Right atrium auricular region (tissue), 2 donors: ENCODE measurements around the gene AMFR. TPM values are rescaled to one million over a fixed set of nuclear protein-coding genes. Genes with fewer than 3 reads are reported as not detected.
A peak's percentile ranks its signal among the peaks of the same experiment; 100 is the strongest.

ENCODE experiments used
- DNase-seq: peaks from one replicate; pipeline ENCODE4 v3.0.0-alpha.2; 2019; ENCODE audit warnings: low spot score
- H3K27ac ChIP-seq, 2 donors: fragments of 200-600 bp; sonication (generic); 1 replicate in 1 of 2; 2 replicates in 1 of 2; pipeline ENCODE4 v1.5.1; 2016 to 2019
- H3K27me3 ChIP-seq, 2 donors: fragments of 200-600 bp; sonication (generic); one replicate each; pipeline versions ENCODE4 v1.5.1 to v1.6.0; 2017 to 2019
- H3K36me3 ChIP-seq: fragments of 200-600 bp; sonication (generic); one replicate; pipeline ENCODE4 v1.5.1; 2016
- H3K4me1 ChIP-seq, 2 donors: fragments of 200-600 bp; sonication (generic); one replicate each; pipeline versions ENCODE4 v1.5.1 to v1.6.0; 2017 to 2019
- H3K4me3 ChIP-seq, 2 donors: fragments of 200-600 bp; sonication (generic); 1 replicate in 1 of 2; 2 replicates in 1 of 2; pipeline ENCODE4 v1.5.1; 2017 to 2019; ENCODE audit warnings: mild to moderate bottlenecking in 1 of 2, moderate library complexity in 1 of 2
- H3K9me3 ChIP-seq, 2 donors: fragments of 200-600 bp; sonication (generic); one replicate each; pipeline ENCODE4 v1.5.1; 2019
- total RNA-seq, 2 donors: library from RNA; depleted of rRNA; stranded (reverse); fragments of >200 nt; gene quantifications; one replicate each; pipeline ENCODE4 v1.1.0, GENCODE V29; 2016
- TF ChIP-seq, protein P1 (sequence below), 2 donors: fragments of 200-600 bp; sonication (generic); IDR thresholded peaks; one replicate each; pipeline ENCODE4 v1.5.1; 2019; ENCODE audit warnings: antibody characterized with exemption in 2 of 2

Gene AMFR
- total RNA-seq, 2 donors from 2014 or later, result 110 to 153 TPM

DNA sequence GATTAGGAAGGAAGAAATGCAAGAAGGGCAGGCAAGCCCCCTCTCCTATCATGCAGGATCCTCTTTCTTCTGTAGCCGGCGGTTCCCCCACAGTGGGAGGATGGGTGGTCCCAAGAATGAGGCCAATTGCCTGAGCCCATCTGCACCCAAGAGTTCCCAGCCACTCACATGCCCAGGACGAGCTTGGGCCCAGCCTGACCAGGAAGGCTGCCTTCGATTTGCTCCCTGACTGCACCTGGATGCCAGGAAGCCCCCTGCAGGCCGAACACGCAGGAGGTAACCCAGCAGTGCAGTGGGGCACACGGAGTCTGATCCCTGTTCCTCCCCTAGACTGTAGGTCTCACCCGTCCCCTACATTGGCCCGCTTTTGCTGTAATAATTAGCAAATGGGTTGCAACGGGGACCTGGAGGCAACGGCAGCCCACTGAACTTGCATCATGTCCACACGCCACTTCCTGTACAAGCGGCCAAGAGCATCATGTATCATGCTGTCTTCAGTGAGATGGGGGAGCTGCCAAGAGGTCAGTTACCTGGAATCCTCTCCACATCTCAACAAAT lies 67.5 kb downstream of the AMFR start:
- Histone ChIP-seq H3K36me3 (peaks cover 16% of the 10 kb centered on the region), H3K27ac (peak overlapping the region; percentile 66 to 76), H3K9me3 (no peaks in the 10 kb centered on the region), H3K4me3 (no peak overlapping the region), H3K4me1 (peaks cover 0 to 9% of the 10 kb centered on the region in 2 donors), H3K27me3 (no peaks in the 10 kb centered on the region)
- peak; percentile 57 for DNase-seq
- TF ChIP-seq, protein P1, sequence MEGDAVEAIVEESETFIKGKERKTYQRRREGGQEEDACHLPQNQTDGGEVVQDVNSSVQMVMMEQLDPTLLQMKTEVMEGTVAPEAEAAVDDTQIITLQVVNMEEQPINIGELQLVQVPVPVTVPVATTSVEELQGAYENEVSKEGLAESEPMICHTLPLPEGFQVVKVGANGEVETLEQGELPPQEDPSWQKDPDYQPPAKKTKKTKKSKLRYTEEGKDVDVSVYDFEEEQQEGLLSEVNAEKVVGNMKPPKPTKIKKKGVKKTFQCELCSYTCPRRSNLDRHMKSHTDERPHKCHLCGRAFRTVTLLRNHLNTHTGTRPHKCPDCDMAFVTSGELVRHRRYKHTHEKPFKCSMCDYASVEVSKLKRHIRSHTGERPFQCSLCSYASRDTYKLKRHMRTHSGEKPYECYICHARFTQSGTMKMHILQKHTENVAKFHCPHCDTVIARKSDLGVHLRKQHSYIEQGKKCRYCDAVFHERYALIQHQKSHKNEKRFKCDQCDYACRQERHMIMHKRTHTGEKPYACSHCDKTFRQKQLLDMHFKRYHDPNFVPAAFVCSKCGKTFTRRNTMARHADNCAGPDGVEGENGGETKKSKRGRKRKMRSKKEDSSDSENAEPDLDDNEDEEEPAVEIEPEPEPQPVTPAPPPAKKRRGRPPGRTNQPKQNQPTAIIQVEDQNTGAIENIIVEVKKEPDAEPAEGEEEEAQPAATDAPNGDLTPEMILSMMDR (IDR thresholded peaks at IDR 0.05), result no peak

DNA sequence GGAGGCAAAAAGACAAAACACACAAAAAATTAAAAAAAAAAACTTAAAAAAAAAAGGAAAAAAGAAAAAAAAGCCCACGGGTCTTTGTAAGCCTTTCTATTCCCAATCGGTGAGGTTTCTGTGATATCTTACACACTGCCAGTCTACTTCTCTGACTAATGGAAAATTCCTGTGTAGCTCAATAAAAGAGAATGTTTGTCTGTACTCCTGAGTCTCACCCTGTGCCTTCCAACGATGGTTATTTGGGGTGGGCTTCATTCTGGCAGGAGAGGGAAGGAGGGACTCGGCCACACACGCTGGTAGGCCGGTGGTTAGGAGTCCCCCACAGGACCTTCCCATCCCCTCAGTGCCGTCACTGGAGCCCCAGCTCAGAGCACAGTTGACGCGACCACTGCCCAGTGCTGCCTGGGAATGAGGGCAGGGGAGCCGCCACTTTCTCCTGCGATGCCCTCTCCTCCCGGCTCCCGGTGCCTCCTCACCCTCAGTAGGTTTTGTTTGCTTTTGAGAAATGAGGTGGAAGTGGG lies 68.0 kb downstream of the AMFR start:
- TF ChIP-seq, protein P1 (IDR thresholded peaks at IDR 0.05), result no peak
- peak overlapping the region; percentile 66 to 76 for H3K27ac ChIP-seq
- H3K9me3 ChIP-seq, result no peaks in the 10 kb centered on the region
- peak overlapping the region; percentile 30 to 43 for H3K4me3 ChIP-seq
- peaks cover 11% of the 10 kb centered on the region for H3K36me3 ChIP-seq
- H3K4me1 ChIP-seq, result peaks cover 0 to 9% of the 10 kb centered on the region in 2 donors
- peak; percentile 57 for DNase-seq
- no peaks in the 10 kb centered on the region for H3K27me3 ChIP-seq

DNA sequence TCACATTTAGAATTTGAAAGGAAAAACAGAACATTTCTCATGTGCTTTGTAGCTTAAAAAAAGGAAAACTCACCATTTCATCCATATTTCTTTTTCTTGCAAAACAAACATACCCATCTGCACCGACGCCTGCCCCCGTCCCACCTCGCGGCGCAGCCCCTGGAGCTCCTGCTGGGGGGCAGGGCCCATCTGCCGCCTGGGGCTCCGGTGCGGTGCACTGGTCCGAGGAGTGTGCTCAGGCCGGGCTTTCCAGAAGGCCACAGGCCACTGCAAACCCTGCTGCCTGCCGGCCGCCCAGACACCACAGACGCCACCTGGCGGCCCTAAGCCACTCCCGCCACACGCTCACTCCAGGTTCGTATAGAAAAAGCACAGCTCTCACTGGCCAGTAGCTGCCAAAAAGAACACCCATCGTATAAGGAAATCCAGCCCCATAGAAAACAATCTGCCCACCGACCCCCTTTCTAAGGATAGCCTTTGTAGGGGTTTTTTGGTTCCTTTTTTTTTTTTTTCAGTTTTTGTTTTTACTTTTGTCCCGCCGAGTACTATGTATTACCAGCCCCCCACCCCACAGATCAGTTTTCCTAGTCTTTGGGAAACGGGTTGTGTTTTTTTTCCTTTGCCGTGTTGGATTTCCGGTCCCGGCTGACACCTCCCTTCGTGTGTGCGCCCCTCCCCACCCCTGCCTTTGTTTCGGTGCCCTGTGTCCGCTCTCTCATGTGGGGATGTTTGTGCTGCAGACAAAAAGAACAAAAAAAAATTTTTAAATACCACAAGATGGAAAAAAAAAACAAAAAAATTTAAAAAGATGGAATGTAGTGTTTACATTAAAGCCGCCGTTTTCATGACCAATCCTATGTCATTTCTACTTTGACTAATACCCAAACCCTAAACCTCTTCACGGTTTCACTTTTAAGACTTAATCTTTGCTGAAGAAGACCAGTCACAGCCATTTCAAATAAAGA lies 68.8 kb downstream of the AMFR start:
- Histone ChIP-seq H3K4me1 (peaks cover 0 to 9% of the 10 kb centered on the region in 2 donors), H3K27me3 (no peaks in the 10 kb centered on the region), H3K9me3 (no peaks in the 10 kb centered on the region), H3K36me3 (peaks cover 4% of the 10 kb centered on the region), H3K4me3 (peak overlapping the region; percentile 30 to 43), H3K27ac (peak overlapping the region; percentile 66 to 76)
- DNase-seq, result peak; percentile 74
- TF ChIP-seq, protein P1 (IDR thresholded peaks at IDR 0.05), result peak; percentile 79 to 91

DNA sequence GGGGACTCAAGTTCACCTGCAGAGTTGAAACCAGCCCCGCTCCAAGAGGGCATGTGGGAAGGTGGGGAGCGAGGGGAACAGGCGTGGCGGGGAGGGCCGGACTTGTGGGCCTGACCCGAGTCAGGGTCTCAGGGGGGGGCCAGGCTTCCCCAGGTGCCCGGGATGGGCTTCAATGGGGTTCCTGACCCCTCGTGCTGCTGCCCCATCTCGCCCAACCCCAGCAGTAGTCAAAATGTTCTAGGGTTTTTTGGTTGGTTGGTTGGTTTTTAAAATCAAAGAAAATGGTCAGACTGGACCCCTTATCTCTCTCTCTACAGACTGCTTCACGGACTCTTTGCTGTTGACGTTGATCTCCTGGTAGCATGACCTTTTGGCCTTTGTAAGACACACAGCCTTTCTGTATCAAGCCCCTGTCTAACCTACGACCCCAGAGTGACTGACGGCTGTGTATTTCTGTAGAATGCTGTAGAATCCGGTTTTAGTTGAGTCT lies 69.5 kb downstream of the AMFR start:
- TF ChIP-seq, protein P1 (IDR thresholded peaks at IDR 0.05), result no peak
- no peak overlapping the region for H3K4me3 ChIP-seq
- H3K36me3 ChIP-seq, result peaks cover 3% of the 10 kb centered on the region
- H3K27me3 ChIP-seq, result no peaks in the 10 kb centered on the region
- peak; percentile 36 for DNase-seq
- peaks cover 0 to 9% of the 10 kb centered on the region in 2 donors for H3K4me1 ChIP-seq
- H3K27ac ChIP-seq, result peak overlapping the region in 1 of 2 donors; percentile 76
- H3K9me3 ChIP-seq, result no peaks in the 10 kb centered on the region

DNA sequence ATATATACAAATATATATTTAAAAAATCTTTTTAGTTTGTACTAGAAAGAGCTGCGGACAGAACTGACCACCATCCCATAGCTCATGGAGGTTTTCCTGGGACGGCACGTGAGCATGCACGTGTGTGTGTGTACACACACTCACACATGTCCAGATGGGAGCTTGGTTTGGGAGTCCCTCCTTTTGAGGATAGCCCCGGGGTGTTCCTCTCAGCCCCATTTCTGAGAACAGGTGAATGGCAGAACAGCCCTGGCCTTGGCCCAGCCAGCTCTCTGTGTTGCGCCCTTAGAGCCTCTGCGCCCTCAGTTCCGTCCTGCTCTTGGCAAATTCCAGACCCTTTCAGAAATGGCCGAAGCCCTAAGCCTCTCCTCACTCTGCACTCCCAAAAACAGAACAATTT lies 70.1 kb downstream of the AMFR start:
- H3K9me3 ChIP-seq, result no peaks in the 10 kb centered on the region
- peak; percentile 34 for DNase-seq
- H3K27me3 ChIP-seq, result no peaks in the 10 kb centered on the region
- H3K4me1 ChIP-seq, result peaks cover 0 to 9% of the 10 kb centered on the region in 2 donors
- H3K27ac ChIP-seq, result no peak overlapping the region
- H3K4me3 ChIP-seq, result no peak overlapping the region
- H3K36me3 ChIP-seq, result no peaks in the 10 kb centered on the region
- TF ChIP-seq, protein P1 (IDR thresholded peaks at IDR 0.05), result no peak
